Astrocyte (in vitro differentiated cells and primary cell): Measurements from ENCODE around the gene IL1RAP. TPM values are rescaled to one million over a fixed set of nuclear protein-coding genes. Genes with fewer than 3 reads are reported as not detected.

Source experiments
- DNase-seq: peaks from one replicate; pipeline ENCODE4 v3.0.0-alpha.2; 2010; ENCODE audit warnings: low read depth
- FAIRE-seq: peaks from 2 replicates; lab custom pipeline; 2011; peaks lifted over from hg19 to GRCh38; lab: Jason Lieb, UNC
- H2AFZ ChIP-seq: 2 replicates; pipeline ENCODE4 v1.6.0; 2012; ENCODE audit warnings: low read depth, low read length, inconsistent platforms
- H3K27ac ChIP-seq: 2 replicates; pipeline ENCODE4 v1.5.1; 2011; ENCODE audit warnings: low read depth, low read length, inconsistent platforms
- H3K27me3 ChIP-seq: 2 replicates; pipeline ENCODE4 v1.6.0; 2011; ENCODE audit warnings: low read length, inconsistent platforms; ENCODE audit not compliant: insufficient read depth
- H3K36me3 ChIP-seq: 2 replicates; pipeline ENCODE4 v1.5.1; 2011; ENCODE audit warnings: low read length, inconsistent platforms; ENCODE audit not compliant: insufficient read depth
- H3K4me1 ChIP-seq: 2 replicates; pipeline ENCODE4 v1.5.1; 2011; ENCODE audit warnings: low read length, inconsistent platforms; ENCODE audit not compliant: insufficient read depth
- H3K4me2 ChIP-seq: 2 replicates; pipeline ENCODE4 v1.6.0; 2012; ENCODE audit warnings: low read length, inconsistent platforms
- H3K4me3 ChIP-seq: 2 replicates; pipeline ENCODE4 v1.5.1; 2011; ENCODE audit warnings: low read depth, mild to moderate bottlenecking, low read length, inconsistent platforms; ENCODE audit not compliant: insufficient read depth
- H3K79me2 ChIP-seq: 2 replicates; pipeline ENCODE4 v1.6.0; 2012; ENCODE audit warnings: mild to moderate bottlenecking, low read length, inconsistent platforms; ENCODE audit not compliant: insufficient read depth
- H3K9ac ChIP-seq: 2 replicates; pipeline ENCODE4 v1.6.0; 2012; ENCODE audit warnings: mild to moderate bottlenecking, low read length, inconsistent platforms
- H3K9me3 ChIP-seq: 2 replicates; pipeline ENCODE4 v1.5.1; 2012; ENCODE audit warnings: low read depth, mild to moderate bottlenecking, low read length, inconsistent platforms; ENCODE audit not compliant: insufficient read depth
- H4K20me1 ChIP-seq: 2 replicates; pipeline ENCODE4 v1.6.0; 2012; ENCODE audit warnings: low read length, inconsistent platforms; ENCODE audit not compliant: insufficient read depth
- H3K27ac Mint-ChIP-seq: one replicate; pipeline ENCODE4 v1.8.0; 2021; ENCODE audit warnings: mild to moderate bottlenecking, mixed read lengths; ENCODE audit not compliant: unreplicated experiment
- H3K27me3 Mint-ChIP-seq: one replicate; pipeline ENCODE4 v1.8.0; 2021; ENCODE audit warnings: low read depth, mixed read lengths; ENCODE audit not compliant: unreplicated experiment
- H3K36me3 Mint-ChIP-seq: one replicate; pipeline ENCODE4 v1.8.0; 2021; ENCODE audit warnings: low read depth, mixed read lengths; ENCODE audit not compliant: unreplicated experiment
- H3K4me1 Mint-ChIP-seq: one replicate; pipeline ENCODE4 v1.8.0; 2021; ENCODE audit warnings: low read depth, mixed read lengths; ENCODE audit not compliant: unreplicated experiment
- H3K4me3 Mint-ChIP-seq: one replicate; pipeline ENCODE4 v1.8.0; 2021; ENCODE audit warnings: mild to moderate bottlenecking, moderate library complexity, mixed read lengths; ENCODE audit not compliant: unreplicated experiment
- H3K9me3 Mint-ChIP-seq: one replicate; pipeline ENCODE4 v1.8.0; 2021; ENCODE audit warnings: mild to moderate bottlenecking, mixed read lengths; ENCODE audit not compliant: unreplicated experiment
- CTCF ChIP-seq: IDR thresholded peaks from 2 replicates; pipeline ENCODE4 v1.5.1; 2011; ENCODE audit warnings: low read depth, mild to moderate bottlenecking, inconsistent platforms, low read length, moderate library complexity; ENCODE audit not compliant: insufficient read depth
- EZH2 ChIP-seq: IDR thresholded peaks from 2 replicates; pipeline ENCODE4 v1.6.1; 2012; ENCODE audit warnings: mild to moderate bottlenecking, low read length, inconsistent platforms; ENCODE audit not compliant: insufficient read depth
- total RNA-seq: library from RNA; stranded (reverse); gene quantifications from 2 replicates; pipeline ENCODE4 v1.2.1, GENCODE V29; 2021

The IL1RAP gene
- total RNA-seq, 1 donor from 2014 or later, result 19.4 TPM

GRCh38 chr3:190594171-190594570, 80.3 kb downstream of the IL1RAP start:
- no peaks in the 10 kb centered on the region for H3K9me3 ChIP-seq
- no peaks in the 10 kb centered on the region for H3K27me3 ChIP-seq
- no peaks in the 10 kb centered on the region for H3K79me2 ChIP-seq
- DNase-seq, result no peak
- H3K9ac ChIP-seq, result no peak overlapping the region
- no peaks in the 10 kb centered on the region for H4K20me1 ChIP-seq
- Mint-ChIP-seq H3K4me3 (no peak overlapping the region), H3K9me3 (no peaks in the 10 kb centered on the region), H3K36me3 (no peaks in the 10 kb centered on the region), H3K4me1 (peaks cover 7% of the 10 kb centered on the region), H3K27me3 (no peaks in the 10 kb centered on the region), H3K27ac (no peak overlapping the region)
- no peaks in the 10 kb centered on the region for H3K4me1 ChIP-seq
- no peak overlapping the region for H3K27ac ChIP-seq
- no peak for TF ChIP-seq EZH2
- no peak for TF ChIP-seq CTCF
- H2AFZ ChIP-seq, result no peak overlapping the region
- no peak overlapping the region for H3K4me3 ChIP-seq
- FAIRE-seq, result no peak
- no peak overlapping the region for H3K4me2 ChIP-seq
- H3K36me3 ChIP-seq, result no peaks in the 10 kb centered on the region

DNA sequence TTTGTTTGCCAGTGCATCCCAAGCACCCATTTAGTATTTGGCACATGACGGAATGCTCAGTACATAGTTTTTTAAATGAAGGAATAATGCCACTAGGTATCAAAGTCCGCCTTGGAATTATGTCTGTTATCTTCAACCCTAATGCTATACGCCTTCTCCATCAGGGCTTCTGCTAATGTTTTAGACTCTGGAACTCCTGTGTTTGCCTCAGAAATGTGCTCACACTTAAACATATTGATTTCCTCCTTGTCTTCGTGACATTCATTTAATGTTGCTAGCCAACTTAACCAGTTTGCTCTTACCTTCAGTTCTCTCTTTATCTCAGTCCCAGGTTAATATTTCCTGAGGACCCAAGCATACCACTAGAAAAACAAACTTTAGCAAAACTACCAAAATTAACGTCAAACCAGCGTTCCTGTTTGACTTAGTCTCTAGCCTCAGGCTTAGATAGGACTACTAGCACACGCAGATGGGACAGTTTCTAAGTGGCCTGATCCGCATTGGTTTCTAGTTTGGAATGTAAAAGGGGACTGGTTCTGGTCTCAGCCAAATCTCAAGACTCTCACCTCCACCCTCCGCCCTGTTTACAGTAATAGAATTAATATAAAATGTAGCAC, 81.4 kb downstream of the IL1RAP start:
- no peak for TF ChIP-seq EZH2
- Histone ChIP-seq H3K9me3 (no peaks in the 10 kb centered on the region), H3K27me3 (no peaks in the 10 kb centered on the region), H3K9ac (no peak overlapping the region), H3K4me1 (no peaks in the 10 kb centered on the region), H3K36me3 (no peaks in the 10 kb centered on the region), H3K4me3 (no peak overlapping the region), H2AFZ (no peak overlapping the region), H3K4me2 (no peak overlapping the region), H3K79me2 (no peaks in the 10 kb centered on the region), H4K20me1 (no peaks in the 10 kb centered on the region), H3K27ac (no peak overlapping the region)
- H3K27ac Mint-ChIP-seq, result no peak overlapping the region
- H3K4me1 Mint-ChIP-seq, result peaks cover 6% of the 10 kb centered on the region
- no peaks in the 10 kb centered on the region for H3K27me3 Mint-ChIP-seq
- DNase-seq (no peak), FAIRE-seq (no peak)
- H3K9me3 Mint-ChIP-seq, result no peaks in the 10 kb centered on the region
- no peaks in the 10 kb centered on the region for H3K36me3 Mint-ChIP-seq
- H3K4me3 Mint-ChIP-seq, result no peak overlapping the region

DNA sequence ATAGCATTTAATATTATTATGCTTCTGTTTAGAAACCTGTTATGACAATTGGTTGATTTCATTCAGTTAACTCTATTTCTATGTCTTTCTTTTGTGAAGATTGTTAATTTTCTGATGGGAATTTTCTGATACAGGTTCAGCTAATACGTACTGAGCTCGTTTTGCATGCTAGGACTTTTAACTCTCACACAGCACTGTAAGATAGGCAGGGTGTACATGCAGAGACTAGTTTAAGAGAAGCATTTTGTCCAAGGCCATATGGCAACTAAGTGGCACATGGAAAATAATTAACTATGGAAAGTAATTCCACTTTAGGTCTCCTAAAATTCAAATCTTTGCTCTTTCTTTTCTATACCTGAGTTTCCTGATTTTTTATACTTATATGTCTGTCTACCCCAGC, 81.9 kb downstream of the IL1RAP start:
- TF ChIP-seq CTCF (no peak), EZH2 (no peak)
- Histone ChIP-seq H3K4me3 (no peak overlapping the region), H3K27me3 (no peaks in the 10 kb centered on the region), H3K4me2 (no peak overlapping the region), H3K36me3 (no peaks in the 10 kb centered on the region), H3K9ac (no peak overlapping the region), H3K4me1 (no peaks in the 10 kb centered on the region), H3K79me2 (no peaks in the 10 kb centered on the region), H2AFZ (no peak overlapping the region), H3K27ac (no peak overlapping the region), H3K9me3 (no peaks in the 10 kb centered on the region), H4K20me1 (no peaks in the 10 kb centered on the region)
- no peaks in the 10 kb centered on the region for H3K27me3 Mint-ChIP-seq
- H3K4me1 Mint-ChIP-seq, result peaks cover 6% of the 10 kb centered on the region
- FAIRE-seq (no peak), DNase-seq (no peak)
- H3K4me3 Mint-ChIP-seq, result no peak overlapping the region
- no peaks in the 10 kb centered on the region for H3K36me3 Mint-ChIP-seq
- H3K27ac Mint-ChIP-seq, result no peak overlapping the region
- H3K9me3 Mint-ChIP-seq, result no peaks in the 10 kb centered on the region
